DOHH2 (cell line): Measurements from ENCODE around the gene VIT.

Source experiments
- CTCF ChIP-seq: fragments of 200-600 bp; sonication (generic); IDR thresholded peaks from one replicate; pipeline ENCODE4 v1.5.1; 2014; ENCODE audit warnings: antibody characterized with exemption, mild to moderate bottlenecking, low read depth, low read length; ENCODE audit not compliant: poor library complexity, severe bottlenecking
- EZH2phosphoT487 ChIP-seq: fragments of 200-600 bp; sonication (generic); IDR thresholded peaks from 2 replicates; pipeline ENCODE4 v1.6.1; 2017; ENCODE audit warnings: borderline replicate concordance, mild to moderate bottlenecking, antibody characterized with exemption, low read length, moderate library complexity, mixed read lengths

GRCh38 chr2:36823862-36824261 is 127.4 kb downstream of the VIT start:
- TF ChIP-seq CTCF, result no peak
- TF ChIP-seq EZH2phosphoT487, result no peak
